ENCODE results near the gene OR7A5.
"Not testable (repeated sequence)": the region's sequence is repeated elsewhere in the genome, so short reads cannot be mapped to it uniquely, and the experiment has no call there.

Gene OR7A5

GRCh38 chr19:14783410-14783998 lies 51.5 kb downstream of the OR7A5 start:
- H3K27ac ChIP-seq (ENCODE audit: low read length); H3K9me3 ChIP-seq (ENCODE audit: insufficient read depth, low read depth, low read length); H3K36me3 ChIP-seq (ENCODE audit: insufficient read depth, low read depth, low read length); H3K4me3 ChIP-seq (ENCODE audit: low read length); H3K4me1 ChIP-seq (ENCODE audit: insufficient read depth, low read length); H3K9ac ChIP-seq (ENCODE audit: low read depth, low read length); H3K27me3 ChIP-seq (ENCODE audit: insufficient read depth, low read length): not testable (repeated sequence)

GRCh38 chr19:14782626-14783409 lies 52.2 kb downstream of the OR7A5 start:
- Histone ChIP-seq H3K4me1 (ENCODE audit: insufficient read depth, low read length) (no peaks in the 10 kb centered on the region), H3K27ac (ENCODE audit: low read length) (no peak overlapping the region), H3K27me3 (ENCODE audit: insufficient read depth, low read length) (no peaks in the 10 kb centered on the region), H3K36me3 (ENCODE audit: insufficient read depth, low read depth, low read length) (no peaks in the 10 kb centered on the region), H3K9ac (ENCODE audit: low read depth, low read length) (no peak overlapping the region), H3K9me3 (ENCODE audit: insufficient read depth, low read depth, low read length) (no peaks in the 10 kb centered on the region), H3K4me3 (ENCODE audit: low read length) (no peak overlapping the region)

- H3K9me3 ChIP-seq (ENCODE audit: insufficient read depth, low read depth, low read length); H3K27me3 ChIP-seq (ENCODE audit: insufficient read depth, low read length); H3K9ac ChIP-seq (ENCODE audit: low read depth, low read length); H3K27ac ChIP-seq (ENCODE audit: low read length); H3K4me3 ChIP-seq (ENCODE audit: low read length); H3K36me3 ChIP-seq (ENCODE audit: insufficient read depth, low read depth, low read length); H3K4me1 ChIP-seq (ENCODE audit: insufficient read depth, low read length): not testable (repeated sequence)
Measured at GRCh38 chr19:14781713-14782536, 53.1 kb downstream of the OR7A5 start.

- not testable (repeated sequence) for H3K9me3 ChIP-seq (ENCODE audit: insufficient read depth, low read depth, low read length); H3K9ac ChIP-seq (ENCODE audit: low read depth, low read length); H3K27ac ChIP-seq (ENCODE audit: low read length); H3K4me3 ChIP-seq (ENCODE audit: low read length); H3K4me1 ChIP-seq (ENCODE audit: insufficient read depth, low read length); H3K36me3 ChIP-seq (ENCODE audit: insufficient read depth, low read depth, low read length)
- peaks cover 11% of the 10 kb centered on the region for H3K27me3 ChIP-seq (ENCODE audit: insufficient read depth, low read length)
Measured at GRCh38 chr19:14780622-14781225, 54.3 kb downstream of the OR7A5 start.

GRCh38 chr19:14779151-14779550 lies 55.8 kb downstream of the OR7A5 start:
- Histone ChIP-seq H3K9me3 (ENCODE audit: insufficient read depth, low read depth, low read length) (no peaks in the 10 kb centered on the region), H3K4me3 (ENCODE audit: low read length) (no peak overlapping the region), H3K27me3 (ENCODE audit: insufficient read depth, low read length) (peaks cover 15% of the 10 kb centered on the region), H3K9ac (ENCODE audit: low read depth, low read length) (no peak overlapping the region), H3K36me3 (ENCODE audit: insufficient read depth, low read depth, low read length) (no peaks in the 10 kb centered on the region), H3K4me1 (ENCODE audit: insufficient read depth, low read length) (no peaks in the 10 kb centered on the region), H3K27ac (ENCODE audit: low read length) (no peak overlapping the region)

GRCh38 chr19:14778110-14778845 lies 56.7 kb downstream of the OR7A5 start, which contains the start of gene ADGRE2:
Gene ADGRE2, minus strand, starts transcription at chr19:14778560. Its CDS starts 1,804 bp downstream, at chr19:14776756.
- not testable (repeated sequence) for H3K36me3 ChIP-seq (ENCODE audit: insufficient read depth, low read depth, low read length); H3K9ac ChIP-seq (ENCODE audit: low read depth, low read length); H3K27ac ChIP-seq (ENCODE audit: low read length); H3K9me3 ChIP-seq (ENCODE audit: insufficient read depth, low read depth, low read length); H3K4me3 ChIP-seq (ENCODE audit: low read length); H3K4me1 ChIP-seq (ENCODE audit: insufficient read depth, low read length)
- H3K27me3 ChIP-seq (ENCODE audit: insufficient read depth, low read length), result peaks cover 15% of the 10 kb centered on the region

GRCh38 chr19:14777645-14778044 lies 57.3 kb downstream of the OR7A5 start:
- H3K9ac ChIP-seq (ENCODE audit: low read depth, low read length); H3K4me3 ChIP-seq (ENCODE audit: low read length); H3K36me3 ChIP-seq (ENCODE audit: insufficient read depth, low read depth, low read length); H3K4me1 ChIP-seq (ENCODE audit: insufficient read depth, low read length); H3K27ac ChIP-seq (ENCODE audit: low read length); H3K9me3 ChIP-seq (ENCODE audit: insufficient read depth, low read depth, low read length): not testable (repeated sequence)
- peaks cover 15% of the 10 kb centered on the region for H3K27me3 ChIP-seq (ENCODE audit: insufficient read depth, low read length)

Data from iPS-20b (cell line).